ENCODE results near the gene ZNF556.
"Not testable (repeated sequence)": the region's sequence is repeated elsewhere in the genome, so short reads cannot be mapped to it uniquely, and the experiment has no call there.

The ZNF556 gene

DNA sequence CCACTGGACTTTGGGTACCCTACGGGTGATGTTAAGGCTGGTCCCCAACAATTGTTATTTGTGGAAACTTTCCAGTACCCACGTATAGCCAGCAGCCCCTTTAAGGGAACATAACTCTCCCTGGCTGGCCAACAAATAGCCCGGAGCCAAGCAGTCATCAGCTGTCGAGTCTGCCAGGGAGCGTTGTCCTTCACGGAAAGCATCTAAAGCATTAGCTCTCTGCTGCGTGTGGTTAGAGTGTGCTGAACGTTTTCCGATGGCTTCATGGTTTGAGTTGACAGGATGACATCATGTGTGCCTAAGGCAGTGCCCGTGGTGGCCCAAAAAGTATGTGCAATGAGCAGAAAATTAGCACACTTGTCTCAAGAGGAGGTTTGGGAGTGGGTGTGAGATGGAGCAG lies 3.3 kb upstream of the ZNF556 start:
- H3K4me2 ChIP-seq, result peak overlapping the region in 2 of 11 experiments; percentile 74 to 75; a peak in 3 of 22 replicates
- no peaks in the 10 kb centered on the region for H4K20me1 ChIP-seq
- TF ChIP-seq Cebpa-rat (IDR thresholded peaks at IDR 0.05), result no peak
- H3K27me3 ChIP-seq, result no peaks in the 10 kb centered on the region
- peaks cover 45 to 87% (median 51%) of the 10 kb centered on the region in 11 experiments for H3K9me3 ChIP-seq (replicated peaks in 1 of 11)
- no peak overlapping the region for H3K4me3 ChIP-seq
- H3K4me1 ChIP-seq, result peaks cover 10 to 51% (median 37%) of the 10 kb centered on the region in 10 experiments; a peak in 19 of 20 replicates
- peaks cover 0 to 9% (median 5%) of the 10 kb centered on the region in 11 experiments; a peak in 12 of 22 replicates for H3K36me3 ChIP-seq
- no peak overlapping the region for H3K9ac ChIP-seq
- peak overlapping the region in 6 of 11 experiments; percentile 59 to 84 (median 80); a peak in 8 of 22 replicates for H3K27ac ChIP-seq

DNA sequence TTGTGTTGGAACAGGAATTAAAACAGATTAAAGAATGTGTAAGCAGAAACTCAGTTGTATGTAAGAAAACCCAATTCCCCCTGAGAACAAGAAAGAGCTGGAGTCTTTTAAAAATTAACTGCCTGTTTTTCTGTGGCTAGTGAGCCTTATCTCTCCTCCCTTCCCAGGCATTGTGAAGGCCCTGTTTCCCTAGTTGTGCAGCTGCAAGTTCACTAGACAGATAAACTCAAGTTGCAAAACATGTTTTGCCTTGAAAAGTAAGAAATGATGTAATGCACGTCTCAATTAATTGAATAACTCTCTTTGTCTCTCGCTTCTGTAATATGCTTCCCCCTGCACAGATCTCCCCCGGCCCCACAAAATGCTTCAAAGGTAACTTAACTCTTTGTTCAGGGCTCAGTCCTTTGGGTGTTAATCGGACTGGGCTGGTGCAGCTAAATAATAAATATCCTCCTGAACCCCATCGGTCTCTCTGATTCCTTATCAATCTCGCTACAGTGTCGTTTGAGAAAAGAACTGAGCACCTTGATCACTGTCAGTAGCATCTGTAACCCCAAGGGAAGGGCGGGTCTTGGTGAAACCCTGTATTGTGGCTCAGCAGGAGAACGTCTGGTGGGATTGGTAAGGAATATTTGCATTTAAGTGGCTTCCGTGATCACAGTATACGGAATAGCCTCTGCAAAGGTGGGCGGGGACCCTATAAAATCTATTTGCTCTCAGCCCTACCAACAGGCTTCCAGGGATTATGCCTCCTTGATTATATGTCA lies 1.6 kb upstream of the ZNF556 start:
- no peaks in the 10 kb centered on the region for H3K27me3 ChIP-seq
- TF ChIP-seq Cebpa-rat (IDR thresholded peaks at IDR 0.05), result peak in 4 of 11 experiments; percentile 50 to 67 (median 54); a peak in 4 of 22 replicates
- peaks cover 10 to 55% (median 37%) of the 10 kb centered on the region in 10 experiments; a peak in 19 of 20 replicates for H3K4me1 ChIP-seq
- H3K9me3 ChIP-seq (replicated peaks in 1 of 11), result peaks cover 47 to 85% (median 56%) of the 10 kb centered on the region in 11 experiments
- no peaks in the 10 kb centered on the region for H3K36me3 ChIP-seq
- H3K27ac ChIP-seq, result peak overlapping the region in 9 of 11 experiments; percentile 26 to 84 (median 71); a peak in 17 of 22 replicates
- peak overlapping the region in 8 of 11 experiments; percentile 40 to 77 (median 58); a peak in 14 of 22 replicates for H3K9ac ChIP-seq
- peak overlapping the region in 9 of 11 experiments; percentile 60 to 75 (median 69); a peak in 17 of 22 replicates for H3K4me2 ChIP-seq
- no peaks in the 10 kb centered on the region for H4K20me1 ChIP-seq
- no peak overlapping the region for H3K4me3 ChIP-seq

DNA sequence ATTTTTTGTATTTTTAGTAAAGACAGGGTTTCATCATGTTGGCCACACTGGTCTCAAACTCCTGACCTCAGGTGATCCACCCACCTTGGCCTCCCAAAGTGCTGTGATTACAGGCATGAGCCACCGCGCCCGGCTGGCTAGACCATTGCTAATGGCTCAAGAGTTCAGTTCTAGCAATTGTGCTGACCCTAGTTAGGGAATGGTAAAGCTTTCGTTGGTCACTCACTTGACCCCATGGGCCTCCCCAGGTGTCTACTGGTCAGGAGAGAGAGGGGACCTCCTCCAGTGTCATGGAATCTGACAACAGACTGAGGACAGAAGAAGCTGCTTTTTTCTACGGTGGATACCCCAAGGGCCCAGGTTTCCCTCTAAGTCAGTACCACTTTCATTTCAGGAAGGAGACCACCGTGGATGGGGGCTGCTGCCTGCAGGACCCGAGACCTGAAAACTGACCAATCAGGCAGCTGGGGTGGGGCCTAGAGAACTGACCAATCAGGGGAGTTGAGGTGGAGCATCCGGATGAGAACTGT lies 575 bp upstream of the ZNF556 start:
- Histone ChIP-seq H3K36me3 (no peaks in the 10 kb centered on the region), H3K27ac (peak overlapping the region in 8 of 11 experiments; percentile 59 to 84 (median 76); a peak in 14 of 22 replicates), H3K4me3 (peak overlapping the region in 1 of 10 experiments; percentile 3; a peak in 1 of 20 replicates), H3K9ac (peak overlapping the region in 4 of 11 experiments; percentile 66 to 77 (median 72); a peak in 2 of 22 replicates), H3K4me1 (peaks cover 10 to 55% (median 37%) of the 10 kb centered on the region in 10 experiments; a peak in 19 of 20 replicates), H3K9me3 (replicated peaks in 1 of 11) (peaks cover 52 to 85% (median 67%) of the 10 kb centered on the region in 11 experiments), H4K20me1 (no peaks in the 10 kb centered on the region), H3K4me2 (peak overlapping the region in 8 of 11 experiments; percentile 62 to 75 (median 70); a peak in 11 of 22 replicates), H3K27me3 (no peaks in the 10 kb centered on the region)
- TF ChIP-seq Cebpa-rat (IDR thresholded peaks at IDR 0.05), result no peak

DNA sequence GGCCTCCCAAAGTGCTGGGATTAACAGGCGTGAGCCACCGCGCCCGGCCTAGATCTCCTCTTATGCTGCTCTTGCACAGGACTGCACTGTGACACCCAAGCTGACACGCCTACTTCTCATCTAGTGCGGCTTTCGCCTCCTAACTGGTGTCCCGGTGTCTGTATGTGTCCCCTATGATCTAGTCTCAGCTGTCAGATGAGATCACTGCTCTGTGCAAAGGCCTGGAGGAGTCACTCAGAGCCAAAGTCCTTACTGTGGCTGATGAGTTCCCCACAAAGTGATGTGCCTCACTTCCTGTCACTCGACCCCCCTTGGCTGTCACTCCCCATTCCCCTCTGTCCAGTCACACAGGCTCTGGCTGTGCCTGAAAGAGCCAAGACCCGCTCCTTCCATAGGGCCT lies 2.5 kb downstream of the ZNF556 start:
- H3K4me1 ChIP-seq, result peaks cover 14 to 55% (median 45%) of the 10 kb centered on the region in 10 experiments; a peak in 19 of 20 replicates
- H3K4me2 ChIP-seq, result no peak overlapping the region
- no peaks in the 10 kb centered on the region for H3K36me3 ChIP-seq
- H3K9ac ChIP-seq, result no peak overlapping the region
- H3K27ac ChIP-seq, result no peak overlapping the region
- H3K9me3 ChIP-seq (replicated peaks in 1 of 11), result peaks cover 69 to 83% (median 70%) of the 10 kb centered on the region in 11 experiments
- H3K27me3 ChIP-seq, result no peaks in the 10 kb centered on the region
- no peak overlapping the region for H3K4me3 ChIP-seq
- H4K20me1 ChIP-seq, result no peaks in the 10 kb centered on the region
- TF ChIP-seq Cebpa-rat (IDR thresholded peaks at IDR 0.05), result no peak

DNA sequence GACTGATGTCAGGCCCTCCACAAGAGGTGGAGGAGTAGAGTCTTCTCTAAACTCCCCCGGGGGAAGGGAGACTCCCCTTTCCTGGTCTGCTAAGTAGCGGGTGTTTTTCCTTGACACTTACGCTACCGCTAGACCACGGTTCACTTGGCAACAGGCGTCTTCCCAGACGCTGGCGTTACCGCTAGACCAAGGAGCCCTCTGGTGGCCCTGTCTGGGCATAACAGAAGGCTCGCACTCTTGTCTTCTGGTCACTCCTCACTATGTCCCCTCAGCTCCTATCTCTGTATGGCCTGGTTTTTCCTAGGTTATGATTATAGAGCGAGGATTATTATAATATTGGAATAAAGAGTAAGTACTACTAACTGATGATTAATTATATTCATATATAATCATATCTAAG lies 5.0 kb downstream of the ZNF556 start:
- Histone ChIP-seq H3K27ac (peak overlapping the region in 4 of 11 experiments; percentile 28 to 75 (median 60); a peak in 5 of 22 replicates), H3K4me2 (peak overlapping the region in 7 of 11 experiments; percentile 15 to 50 (median 37); a peak in 5 of 22 replicates), H3K4me3 (peak overlapping the region in 2 of 10 experiments; percentile 14 to 35; a peak in 3 of 20 replicates), H3K9me3 (replicated peaks in 1 of 11) (peaks cover 80 to 94% (median 87%) of the 10 kb centered on the region in 11 experiments), H3K4me1 (peaks cover 10 to 31% (median 23%) of the 10 kb centered on the region in 10 experiments; a peak in 18 of 20 replicates), H3K36me3 (peaks cover 0 to 11% (median 0%) of the 10 kb centered on the region in 11 experiments; a peak in 3 of 22 replicates)
- not testable (repeated sequence) for H4K20me1 ChIP-seq, H3K27me3 ChIP-seq, H3K9ac ChIP-seq

DNA sequence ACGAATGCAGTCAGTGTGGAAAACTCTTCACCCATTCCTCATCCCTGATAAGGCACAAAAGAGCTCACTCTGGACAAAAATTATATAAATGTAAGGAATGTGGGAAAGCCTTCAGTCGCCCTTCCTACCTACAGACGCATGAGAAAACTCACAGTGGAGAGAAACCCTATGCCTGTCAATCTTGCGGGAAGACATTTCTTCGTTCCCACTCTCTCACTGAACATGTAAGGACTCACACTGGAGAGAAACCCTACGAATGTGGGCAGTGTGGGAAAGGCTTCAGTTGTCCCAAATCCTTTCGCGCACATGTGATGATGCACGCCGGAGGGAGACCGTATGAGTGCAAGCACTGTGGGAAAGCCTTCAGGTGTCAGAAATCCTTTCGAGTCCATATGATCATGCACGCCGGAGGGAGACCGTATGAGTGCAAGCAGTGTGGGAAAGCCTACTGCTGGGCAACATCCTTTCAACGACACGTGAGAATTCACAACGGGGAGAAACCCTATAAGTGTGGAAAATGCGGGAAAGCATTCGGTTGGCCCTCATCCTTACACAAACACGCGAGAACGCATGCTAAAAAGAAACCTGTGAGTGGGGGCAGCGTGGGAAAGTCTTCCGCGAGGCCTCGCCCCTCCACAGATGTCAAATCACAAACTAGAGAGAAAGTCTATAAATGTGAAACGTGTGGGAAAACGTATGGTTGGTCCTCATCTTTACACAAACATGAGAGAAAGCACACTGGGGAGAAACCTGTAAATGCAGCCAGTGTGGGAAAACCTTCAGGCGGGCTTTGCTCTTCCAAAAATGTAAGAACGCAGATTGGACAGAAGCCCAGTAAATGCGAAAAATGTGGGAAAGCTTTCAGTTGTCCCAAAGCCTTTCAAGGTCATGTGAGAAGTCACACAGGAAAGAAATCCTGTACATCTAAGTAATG lies 10.5 kb downstream of the ZNF556 start:
- Histone ChIP-seq H3K4me2 (no peak overlapping the region), H3K4me3 (peak overlapping the region in 6 of 10 experiments; percentile 7 to 29 (median 18); a peak in 7 of 20 replicates), H3K9me3 (replicated peaks in 1 of 11) (peaks cover 92 to 100% (median 96%) of the 10 kb centered on the region in 11 experiments), H4K20me1 (no peaks in the 10 kb centered on the region), H3K4me1 (peaks cover 0 to 12% (median 11%) of the 10 kb centered on the region in 10 experiments; a peak in 13 of 20 replicates), H3K36me3 (peaks cover 0 to 11% (median 0%) of the 10 kb centered on the region in 11 experiments; a peak in 3 of 22 replicates), H3K27me3 (no peaks in the 10 kb centered on the region), H3K27ac (no peak overlapping the region), H3K9ac (no peak overlapping the region)
- TF ChIP-seq Cebpa-rat (IDR thresholded peaks at IDR 0.05), result no peak

DNA sequence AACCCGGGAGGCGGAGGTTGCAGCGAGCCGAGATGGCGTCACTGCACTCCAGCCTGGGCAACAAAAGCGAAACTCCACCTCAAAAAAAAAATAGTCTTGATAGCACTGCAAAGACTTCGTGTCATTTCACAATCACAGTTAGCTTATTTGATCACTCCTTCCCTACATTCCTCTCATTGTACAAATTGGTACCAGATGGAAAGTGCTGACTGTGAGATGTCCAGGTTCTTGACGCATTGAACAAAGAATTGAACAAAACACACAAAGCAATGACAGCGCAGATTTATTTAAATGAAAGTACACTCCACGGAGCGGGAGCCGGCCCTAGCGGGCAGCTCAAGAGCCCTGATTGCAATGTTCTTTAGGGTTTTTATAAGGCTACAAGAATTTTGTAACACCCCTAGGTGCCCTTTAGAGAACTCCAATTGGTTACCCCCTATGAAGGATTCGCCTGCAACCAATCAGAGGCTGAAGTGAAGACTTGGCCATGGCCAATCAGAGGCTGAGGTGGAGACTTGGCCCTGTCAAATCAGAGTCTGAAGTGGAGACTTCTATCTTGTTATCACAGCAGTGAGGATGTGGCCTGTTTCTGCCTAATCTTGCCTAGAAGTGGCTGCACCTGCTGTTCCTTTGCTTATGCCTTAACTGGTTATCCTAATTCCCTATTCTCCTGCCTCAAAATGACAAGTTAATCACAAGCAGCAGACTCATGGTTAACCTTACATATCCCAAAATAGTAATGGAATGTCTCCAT lies 16.7 kb downstream of the ZNF556 start:
- Histone ChIP-seq H3K4me2 (no peak overlapping the region), H3K9ac (no peak overlapping the region)

More for the DNA sequence above, 16.7 kb downstream of the ZNF556 start:
- H3K9me3 ChIP-seq (replicated peaks in 1 of 11), result peaks cover 65 to 73% (median 72%) of the 10 kb centered on the region in 11 experiments
- no peak for TF ChIP-seq Cebpa-rat (IDR thresholded peaks at IDR 0.05)
- no peaks in the 10 kb centered on the region for H3K36me3 ChIP-seq
- H3K4me1 ChIP-seq, result peaks cover 13 to 26% (median 23%) of the 10 kb centered on the region in 10 experiments; a peak in 19 of 20 replicates
- H3K4me3 ChIP-seq, result no peak overlapping the region
- H3K27me3 ChIP-seq, result no peaks in the 10 kb centered on the region
- H3K27ac ChIP-seq, result no peak overlapping the region
- H4K20me1 ChIP-seq, result no peaks in the 10 kb centered on the region

Measured in BLaER1 treated with 17β-estradiol and CSF1 and Interleukin-3, amounts not matched to agents 10 nM and 100 nM (cell line).